GM12874 (cell line): ENCODE measurements around the gene ATP9B.

Experiments
- CTCF ChIP-seq: IDR thresholded peaks from 2 replicates; pipeline ENCODE4 v1.5.1; 2011; ENCODE audit warnings: low read depth, mild to moderate bottlenecking, control low read depth, low read length, moderate library complexity; ENCODE audit not compliant: insufficient read depth

Gene ATP9B

GRCh38 chr18:79328887-79329286 lies 259.7 kb downstream of the ATP9B start:
- no peak for TF ChIP-seq CTCF

GRCh38 chr18:79329786-79330185 lies 260.6 kb downstream of the ATP9B start:
- no peak for TF ChIP-seq CTCF

- no peak for TF ChIP-seq CTCF
Observed at GRCh38 chr18:79332646-79333045, 263.5 kb downstream of the ATP9B start.

GRCh38 chr18:79333046-79333445 lies 263.9 kb downstream of the ATP9B start:
- TF ChIP-seq CTCF, result no peak

- TF ChIP-seq CTCF, result no peak
Observed at GRCh38 chr18:79334496-79335233, 265.5 kb downstream of the ATP9B start.

GRCh38 chr18:79335833-79336360 lies 266.7 kb downstream of the ATP9B start:
- TF ChIP-seq CTCF, result no peak

GRCh38 chr18:79336556-79337142 lies 267.5 kb downstream of the ATP9B start:
- no peak for TF ChIP-seq CTCF
